ENCODE measurements around the gene SEC31B. TPM values are rescaled to one million over a fixed set of nuclear protein-coding genes. Genes with fewer than 3 reads are reported as not detected.

The SEC31B gene
- total RNA-seq, 4 donors from 2014 or later, result 9.3 to 36.9 (median 12.7) TPM

DNA sequence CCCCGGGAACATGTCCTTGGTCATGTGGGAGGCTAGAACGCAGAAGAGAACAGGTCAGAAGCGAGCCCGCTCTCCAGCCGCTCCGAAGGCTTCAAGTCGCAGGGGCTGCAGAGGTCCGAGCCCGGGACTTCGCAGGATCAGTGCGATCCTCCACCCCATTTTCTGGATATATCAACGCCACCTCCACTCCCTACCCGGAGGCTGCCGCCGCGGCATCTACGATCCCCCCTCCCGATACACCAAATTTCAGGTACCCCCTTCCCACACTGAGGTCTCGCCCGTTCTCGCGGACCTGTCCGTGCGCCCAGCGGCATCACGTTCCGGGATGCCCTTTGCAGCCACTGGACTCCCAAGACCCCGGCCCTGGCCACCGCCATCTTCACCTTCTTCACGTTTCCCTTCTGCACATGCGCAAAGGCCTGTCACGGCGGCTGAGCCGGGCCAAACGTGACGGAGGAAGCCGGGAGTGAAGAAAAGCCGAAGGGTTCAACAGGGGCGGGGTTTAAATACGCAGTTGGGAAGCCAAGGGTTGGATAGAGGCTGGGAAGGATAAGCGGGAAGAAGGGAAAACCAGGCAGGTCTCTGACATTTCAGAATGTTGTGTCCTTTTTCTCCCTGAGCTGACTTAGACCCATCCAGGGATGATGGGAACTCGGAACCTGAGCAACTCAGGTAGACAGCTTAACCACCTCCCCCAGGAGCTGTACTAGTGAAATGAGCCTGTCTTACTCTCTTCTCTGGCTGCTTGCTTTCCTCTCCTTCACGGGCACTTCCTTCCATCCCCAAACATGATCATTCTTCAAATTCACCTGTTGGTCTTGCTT, 10.0 kb upstream of the SEC31B start, which contains the start of gene NDUFB8:
Gene NDUFB8, minus strand, starts transcription at position 397 of the 824 bp plus-strand sequence. Its CDS starts 20 bp downstream, at position 377.
- TF ChIP-seq POLR2A (IDR thresholded peaks at IDR 0.05) (peak in 1 of 2 donors; percentile 65), POLR2AphosphoS5 (IDR thresholded peaks at IDR 0.05) (peak in 1 of 3 donors; percentile 33), EP300 (IDR thresholded peaks at IDR 0.05) (no peak)
- TF ChIP-seq, protein P1, sequence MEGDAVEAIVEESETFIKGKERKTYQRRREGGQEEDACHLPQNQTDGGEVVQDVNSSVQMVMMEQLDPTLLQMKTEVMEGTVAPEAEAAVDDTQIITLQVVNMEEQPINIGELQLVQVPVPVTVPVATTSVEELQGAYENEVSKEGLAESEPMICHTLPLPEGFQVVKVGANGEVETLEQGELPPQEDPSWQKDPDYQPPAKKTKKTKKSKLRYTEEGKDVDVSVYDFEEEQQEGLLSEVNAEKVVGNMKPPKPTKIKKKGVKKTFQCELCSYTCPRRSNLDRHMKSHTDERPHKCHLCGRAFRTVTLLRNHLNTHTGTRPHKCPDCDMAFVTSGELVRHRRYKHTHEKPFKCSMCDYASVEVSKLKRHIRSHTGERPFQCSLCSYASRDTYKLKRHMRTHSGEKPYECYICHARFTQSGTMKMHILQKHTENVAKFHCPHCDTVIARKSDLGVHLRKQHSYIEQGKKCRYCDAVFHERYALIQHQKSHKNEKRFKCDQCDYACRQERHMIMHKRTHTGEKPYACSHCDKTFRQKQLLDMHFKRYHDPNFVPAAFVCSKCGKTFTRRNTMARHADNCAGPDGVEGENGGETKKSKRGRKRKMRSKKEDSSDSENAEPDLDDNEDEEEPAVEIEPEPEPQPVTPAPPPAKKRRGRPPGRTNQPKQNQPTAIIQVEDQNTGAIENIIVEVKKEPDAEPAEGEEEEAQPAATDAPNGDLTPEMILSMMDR (IDR thresholded peaks at IDR 0.05), result no peak
- H3K4me1 ChIP-seq, result peaks cover 22% of the 10 kb centered on the region
- H3K9me3 ChIP-seq, result no peaks in the 10 kb centered on the region
- peak within 1 kb of the TSS; percentile 43 for H3K27ac ChIP-seq
- H3K4me3 ChIP-seq, result peak within 1 kb of the TSS; percentile 66
- H3K27me3 ChIP-seq, result no peaks in the 10 kb centered on the region
- peaks cover 22% of the 10 kb centered on the region for H3K36me3 ChIP-seq
- peak; percentile 92 to 94 for DNase-seq (ENCODE audit: low spot score in 2 of 2)
- 2% methylated on average over 40 of the region's 43 CpGs for WGBS

DNA sequence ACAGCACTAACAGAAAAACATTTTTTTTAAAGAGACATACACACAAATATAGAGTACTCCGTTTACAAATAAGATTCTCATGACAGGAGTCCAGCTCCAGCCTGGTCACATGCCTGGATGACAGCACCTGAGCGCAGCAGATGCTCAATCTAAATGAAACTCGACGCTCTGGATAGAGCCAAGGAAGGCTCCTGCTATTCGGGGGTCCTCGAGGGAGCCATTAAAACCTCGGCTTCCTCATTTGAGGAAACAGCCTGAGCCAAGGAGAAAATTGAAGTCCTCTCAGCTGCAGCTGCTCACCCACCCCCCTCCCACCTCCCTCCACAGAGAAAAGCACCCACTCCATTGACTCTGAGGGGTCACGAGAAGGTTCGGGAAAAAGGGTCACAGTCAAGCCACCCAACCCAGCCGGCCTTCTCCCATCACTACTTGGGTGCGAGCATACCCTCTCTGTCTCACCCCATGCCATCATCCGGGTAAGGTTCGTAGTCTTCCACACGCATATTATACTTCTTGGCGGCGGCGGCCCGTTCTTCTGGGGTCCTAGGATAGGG, 9.3 kb upstream of the SEC31B start:
- H3K27me3 ChIP-seq, result no peaks in the 10 kb centered on the region
- H3K9me3 ChIP-seq, result no peaks in the 10 kb centered on the region
- TF ChIP-seq POLR2A (IDR thresholded peaks at IDR 0.05) (no peak), EP300 (IDR thresholded peaks at IDR 0.05) (no peak), POLR2AphosphoS5 (IDR thresholded peaks at IDR 0.05) (no peak)
- TF ChIP-seq, protein P1 (IDR thresholded peaks at IDR 0.05), result no peak
- peak overlapping the region; percentile 66 for H3K4me3 ChIP-seq
- peaks cover 22% of the 10 kb centered on the region for H3K4me1 ChIP-seq
- no peak for DNase-seq (ENCODE audit: low spot score in 2 of 2)
- H3K36me3 ChIP-seq, result peaks cover 28% of the 10 kb centered on the region
- H3K27ac ChIP-seq, result peak overlapping the region; percentile 43
- under 1% methylated on average over 17 of the region's 18 CpGs for WGBS

DNA sequence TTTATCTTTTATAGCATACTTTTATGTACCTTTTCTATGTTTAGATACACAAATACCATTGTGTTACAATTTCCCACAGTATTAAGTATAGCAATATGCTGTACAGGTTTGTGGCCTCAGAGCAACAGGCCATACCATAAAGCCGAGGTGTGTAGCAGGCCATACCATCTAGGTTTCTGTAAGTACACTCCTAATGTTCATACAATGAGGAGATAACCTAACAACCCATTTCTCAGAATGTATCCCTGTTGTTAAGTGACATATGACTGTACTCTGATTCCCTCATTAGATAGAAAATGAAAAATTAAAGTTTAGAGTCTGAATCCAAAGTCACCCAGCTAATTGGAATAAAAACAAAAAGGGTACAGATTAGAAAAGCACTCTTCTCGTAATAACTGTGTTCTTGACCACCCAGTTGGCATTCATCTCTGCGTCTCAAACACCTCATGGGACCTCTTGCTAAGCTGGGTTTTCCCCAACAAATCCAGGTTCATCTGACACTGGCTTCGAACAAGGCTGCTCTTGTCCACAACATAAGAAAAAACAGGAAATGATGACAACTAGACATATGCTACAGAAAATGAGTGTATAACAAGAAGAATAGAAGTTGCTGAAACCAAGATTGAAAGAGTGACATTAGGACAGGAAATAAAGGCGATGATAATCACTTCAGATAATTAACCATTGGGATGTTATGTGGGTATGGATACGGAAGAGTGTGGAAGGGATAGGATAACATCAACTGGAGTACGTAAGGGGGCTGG, 8.6 kb upstream of the SEC31B start:
- 39% methylated on average over 7 of the region's 7 CpGs for WGBS
- Histone ChIP-seq H3K9me3 (no peaks in the 10 kb centered on the region), H3K27ac (no peak overlapping the region)

DNA sequence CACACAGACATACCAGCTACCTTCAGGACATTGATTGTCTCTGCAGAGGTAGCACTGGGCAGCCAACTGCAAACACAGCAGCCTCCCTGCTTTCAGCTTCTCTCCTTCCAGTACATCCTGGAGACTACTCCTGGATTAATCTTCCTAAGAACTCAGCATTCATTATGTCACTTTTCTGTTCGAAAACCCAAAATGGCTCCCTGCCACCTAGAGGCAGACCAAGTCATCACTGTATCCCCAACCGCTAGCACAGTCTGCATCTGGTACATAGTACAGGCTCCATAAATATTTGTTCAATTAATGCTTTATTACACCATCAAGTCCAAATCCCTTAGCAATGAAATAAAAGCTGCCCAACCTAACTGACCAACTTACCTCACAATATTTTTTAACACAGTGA, 5.0 kb upstream of the SEC31B start:
- TF ChIP-seq POLR2A (IDR thresholded peaks at IDR 0.05) (no peak), EP300 (IDR thresholded peaks at IDR 0.05) (no peak), POLR2AphosphoS5 (IDR thresholded peaks at IDR 0.05) (no peak)
- TF ChIP-seq, protein P1 (IDR thresholded peaks at IDR 0.05), result no peak
- WGBS, result 93% methylated on average over 2 of the region's 2 CpGs
- Histone ChIP-seq H3K4me3 (no peak overlapping the region), H3K27me3 (peaks cover under 1% of the 10 kb centered on the region), H3K9me3 (no peaks in the 10 kb centered on the region), H3K4me1 (peaks cover 21% of the 10 kb centered on the region), H3K27ac (no peak overlapping the region), H3K36me3 (peaks cover 42% of the 10 kb centered on the region)
- DNase-seq (ENCODE audit: low spot score in 2 of 2), result no peak

More for the DNA sequence above, 8.6 kb upstream of the SEC31B start:
- H3K4me1 ChIP-seq, result peaks cover 22% of the 10 kb centered on the region
- no peak for DNase-seq (ENCODE audit: low spot score in 2 of 2)
- peak overlapping the region; percentile 66 for H3K4me3 ChIP-seq
- H3K36me3 ChIP-seq, result peaks cover 35% of the 10 kb centered on the region
- no peaks in the 10 kb centered on the region for H3K27me3 ChIP-seq
- TF ChIP-seq POLR2AphosphoS5 (IDR thresholded peaks at IDR 0.05), result no peak
- TF ChIP-seq POLR2A (IDR thresholded peaks at IDR 0.05), result no peak
- TF ChIP-seq, protein P1 (IDR thresholded peaks at IDR 0.05), result no peak

Data from suprapubic skin (tissue), 4 donors.